ENCODE results near the gene DOP1B. TPM values are rescaled to one million over a fixed set of nuclear protein-coding genes. Genes with fewer than 3 reads are reported as not detected.

DOP1B gene
- total RNA-seq, 1 experiment from 2014 or later: 8.7 TPM

- no peak overlapping the region for H2BK12ac ChIP-seq (ENCODE audit: insufficient read length, low read depth, low read length)
- H3K4me1 ChIP-seq (ENCODE audit: insufficient read depth, low read length): peaks cover 4% of the 10 kb centered on the region; the same call in 1 of the 2 replicates
- no peak overlapping the region for H3K56ac ChIP-seq (ENCODE audit: insufficient read length, low read depth, low read length)
- no peaks in the 10 kb centered on the region; a peak in 1 of 5 replicates for H3K9me3 Mint-ChIP-seq
- H2BK5ac ChIP-seq (ENCODE audit: insufficient read length, low read length): no peak overlapping the region
- no peak overlapping the region for H2AFZ ChIP-seq (ENCODE audit: low read length)
- no peaks in the 10 kb centered on the region for H3K9me3 ChIP-seq (ENCODE audit: control insufficient read depth, low read depth, low read length)
- H3K27me3 Mint-ChIP-seq (ENCODE audit: low read depth): peaks cover 21% of the 10 kb centered on the region
- no peak overlapping the region for H3K27ac ChIP-seq (ENCODE audit: insufficient read length, low read depth, low read length)
- TF ChIP-seq, protein P1, sequence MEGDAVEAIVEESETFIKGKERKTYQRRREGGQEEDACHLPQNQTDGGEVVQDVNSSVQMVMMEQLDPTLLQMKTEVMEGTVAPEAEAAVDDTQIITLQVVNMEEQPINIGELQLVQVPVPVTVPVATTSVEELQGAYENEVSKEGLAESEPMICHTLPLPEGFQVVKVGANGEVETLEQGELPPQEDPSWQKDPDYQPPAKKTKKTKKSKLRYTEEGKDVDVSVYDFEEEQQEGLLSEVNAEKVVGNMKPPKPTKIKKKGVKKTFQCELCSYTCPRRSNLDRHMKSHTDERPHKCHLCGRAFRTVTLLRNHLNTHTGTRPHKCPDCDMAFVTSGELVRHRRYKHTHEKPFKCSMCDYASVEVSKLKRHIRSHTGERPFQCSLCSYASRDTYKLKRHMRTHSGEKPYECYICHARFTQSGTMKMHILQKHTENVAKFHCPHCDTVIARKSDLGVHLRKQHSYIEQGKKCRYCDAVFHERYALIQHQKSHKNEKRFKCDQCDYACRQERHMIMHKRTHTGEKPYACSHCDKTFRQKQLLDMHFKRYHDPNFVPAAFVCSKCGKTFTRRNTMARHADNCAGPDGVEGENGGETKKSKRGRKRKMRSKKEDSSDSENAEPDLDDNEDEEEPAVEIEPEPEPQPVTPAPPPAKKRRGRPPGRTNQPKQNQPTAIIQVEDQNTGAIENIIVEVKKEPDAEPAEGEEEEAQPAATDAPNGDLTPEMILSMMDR (conservative IDR thresholded peaks at IDR 0.05): 0 out of 3 replicates have a peak, but pooled peaks have one; percentile 13
- H3K4me2 ChIP-seq (ENCODE audit: insufficient read depth, insufficient read length, low read length): no peak overlapping the region
- H3K4ac ChIP-seq (ENCODE audit: low read depth, low read length): no peak overlapping the region
- WGBS (ENCODE audit: extremely low coverage, insufficient read length, low lambda C conversion rate): no CpG with 5 or more reads among the region's 5 CpGs
- no peak overlapping the region for H3K23ac ChIP-seq (ENCODE audit: insufficient read length, low read depth, low read length)
- no peaks in the 10 kb centered on the region for H3K79me1 ChIP-seq (ENCODE audit: insufficient read depth, low read depth, low read length, poor library complexity, severe bottlenecking)
- no peaks in the 10 kb centered on the region for H3K23me2 ChIP-seq (ENCODE audit: insufficient read length, low read depth, low read length, poor library complexity, severe bottlenecking)
- H3K14ac ChIP-seq (ENCODE audit: insufficient read depth, low read length): no peak overlapping the region
- no peak overlapping the region for H2AK5ac ChIP-seq (ENCODE audit: insufficient read length, low read length)
- H2BK15ac ChIP-seq (ENCODE audit: low read depth, low read length): no peak overlapping the region
- H3K27ac Mint-ChIP-seq: no peak overlapping the region
- H4K20me1 ChIP-seq (ENCODE audit: control insufficient read depth, insufficient read depth, insufficient read length): no peaks in the 10 kb centered on the region
- no peak for DNase-seq
- peaks cover 16 to 19% of the 10 kb centered on the region in 2 experiments for H3K4me1 Mint-ChIP-seq
- H2BK20ac ChIP-seq (ENCODE audit: low read depth, low read length, poor library complexity, severe bottlenecking): no peak overlapping the region
- H4K8ac ChIP-seq (replicated peaks; ENCODE audit: insufficient read length, low read depth, low read length): no peak overlapping the region
- no peak overlapping the region for H4K91ac ChIP-seq (ENCODE audit: insufficient read length, low read depth, low read length)
- H2BK120ac ChIP-seq (ENCODE audit: low read depth, low read length, poor library complexity, severe bottlenecking): no peak overlapping the region
- no peak overlapping the region for H3K9ac ChIP-seq (ENCODE audit: extremely low read depth, insufficient read length, low read length)
- no peaks in the 10 kb centered on the region for H3K79me2 ChIP-seq (ENCODE audit: insufficient read depth, low read length)
- no peak overlapping the region for H4K5ac ChIP-seq (ENCODE audit: insufficient read length, low read depth, low read length)
- H3T11ph ChIP-seq (ENCODE audit: low read length): no peak overlapping the region
- H3K18ac ChIP-seq (ENCODE audit: insufficient read length, low read depth, low read length): no peak overlapping the region
- no peaks in the 10 kb centered on the region for H3K27me3 ChIP-seq (ENCODE audit: insufficient read depth, low read length)
- H3K4me3 Mint-ChIP-seq: no peak overlapping the region
- no peaks in the 10 kb centered on the region; a peak in 1 of 7 replicates for H3K36me3 Mint-ChIP-seq (ENCODE audit: insufficient read depth in 1 of 3, low read depth in 3 of 3)
Observed at GRCh38 chr21:36127977-36128376, 28.6 kb upstream of the DOP1B start.
